PFSK-1 (cell line): ENCODE data around the gene TENM3.

Experiments used
- POLR2AphosphoS5 ChIP-seq: IDR thresholded peaks from 2 replicates; pipeline ENCODE4 v1.6.1; 2012; ENCODE audit warnings: low read depth, mild to moderate bottlenecking, control low read depth, low read length, moderate library complexity
- SIN3A ChIP-seq: IDR thresholded peaks from 2 replicates; pipeline ENCODE4 v1.6.1; 2012; ENCODE audit warnings: mild to moderate bottlenecking, low read length, moderate library complexity, borderline replicate concordance; ENCODE audit not compliant: insufficient read depth
- TF ChIP-seq, protein P1 (sequence below), 2 experiments: IDR thresholded peaks; 2 replicates each; pipeline versions ENCODE4 v1.6.1 to v1.8.0; 2011 to 2012; ENCODE audit warnings: low read depth in 2 of 2, low read length in 2 of 2, control low read depth in 1 of 2, inconsistent platforms in 1 of 2, mild to moderate bottlenecking in 1 of 2, moderate library complexity in 1 of 2; ENCODE audit not compliant: insufficient read depth in 1 of 2

DNA sequence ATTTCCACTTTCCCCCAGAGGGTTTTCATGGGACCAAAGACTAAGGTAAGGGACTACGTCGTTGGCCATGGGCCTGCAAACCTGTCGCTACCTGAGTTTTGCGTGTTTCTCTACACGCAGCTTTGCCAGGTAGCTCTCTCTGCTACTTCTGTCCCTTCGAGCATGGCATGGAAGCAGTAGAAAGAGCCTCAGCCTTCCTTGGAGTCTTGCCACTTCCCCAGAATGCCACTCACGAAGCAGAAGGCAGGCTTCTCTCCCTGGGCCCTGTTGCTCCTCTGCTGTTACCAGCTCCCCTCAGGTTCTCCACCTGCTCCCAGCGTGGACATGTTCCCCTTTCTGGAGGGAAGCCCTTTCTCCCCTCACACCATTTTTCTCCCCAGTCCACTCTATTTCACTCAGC, 381.1 kb downstream of the TENM3 start:
- TF ChIP-seq POLR2AphosphoS5 (no peak), SIN3A (no peak)
- TF ChIP-seq, protein P1, sequence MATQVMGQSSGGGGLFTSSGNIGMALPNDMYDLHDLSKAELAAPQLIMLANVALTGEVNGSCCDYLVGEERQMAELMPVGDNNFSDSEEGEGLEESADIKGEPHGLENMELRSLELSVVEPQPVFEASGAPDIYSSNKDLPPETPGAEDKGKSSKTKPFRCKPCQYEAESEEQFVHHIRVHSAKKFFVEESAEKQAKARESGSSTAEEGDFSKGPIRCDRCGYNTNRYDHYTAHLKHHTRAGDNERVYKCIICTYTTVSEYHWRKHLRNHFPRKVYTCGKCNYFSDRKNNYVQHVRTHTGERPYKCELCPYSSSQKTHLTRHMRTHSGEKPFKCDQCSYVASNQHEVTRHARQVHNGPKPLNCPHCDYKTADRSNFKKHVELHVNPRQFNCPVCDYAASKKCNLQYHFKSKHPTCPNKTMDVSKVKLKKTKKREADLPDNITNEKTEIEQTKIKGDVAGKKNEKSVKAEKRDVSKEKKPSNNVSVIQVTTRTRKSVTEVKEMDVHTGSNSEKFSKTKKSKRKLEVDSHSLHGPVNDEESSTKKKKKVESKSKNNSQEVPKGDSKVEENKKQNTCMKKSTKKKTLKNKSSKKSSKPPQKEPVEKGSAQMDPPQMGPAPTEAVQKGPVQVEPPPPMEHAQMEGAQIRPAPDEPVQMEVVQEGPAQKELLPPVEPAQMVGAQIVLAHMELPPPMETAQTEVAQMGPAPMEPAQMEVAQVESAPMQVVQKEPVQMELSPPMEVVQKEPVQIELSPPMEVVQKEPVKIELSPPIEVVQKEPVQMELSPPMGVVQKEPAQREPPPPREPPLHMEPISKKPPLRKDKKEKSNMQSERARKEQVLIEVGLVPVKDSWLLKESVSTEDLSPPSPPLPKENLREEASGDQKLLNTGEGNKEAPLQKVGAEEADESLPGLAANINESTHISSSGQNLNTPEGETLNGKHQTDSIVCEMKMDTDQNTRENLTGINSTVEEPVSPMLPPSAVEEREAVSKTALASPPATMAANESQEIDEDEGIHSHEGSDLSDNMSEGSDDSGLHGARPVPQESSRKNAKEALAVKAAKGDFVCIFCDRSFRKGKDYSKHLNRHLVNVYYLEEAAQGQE (IDR thresholded peaks at IDR 0.05; ENCODE audit: insufficient read depth in 1 of 2, low read depth in 2 of 2, low read length in 2 of 2) = no peak
